Stimulated activated CD4-positive, alpha-beta T cell treated with anti-CD3 and anti-CD28 coated beads, Interleukin-1b, Interleukin-23, amount 100 ng/mL, for 24 hours (primary cell): ENCODE measurements around the gene TES.

Experiments used
- DNase-seq, 4 experiments: peaks; one replicate each; pipeline ENCODE4 v3.0.0-alpha.2; 2020; ENCODE audit warnings: low read depth in 4 of 4, low spot score in 1 of 4

The TES gene

DNA sequence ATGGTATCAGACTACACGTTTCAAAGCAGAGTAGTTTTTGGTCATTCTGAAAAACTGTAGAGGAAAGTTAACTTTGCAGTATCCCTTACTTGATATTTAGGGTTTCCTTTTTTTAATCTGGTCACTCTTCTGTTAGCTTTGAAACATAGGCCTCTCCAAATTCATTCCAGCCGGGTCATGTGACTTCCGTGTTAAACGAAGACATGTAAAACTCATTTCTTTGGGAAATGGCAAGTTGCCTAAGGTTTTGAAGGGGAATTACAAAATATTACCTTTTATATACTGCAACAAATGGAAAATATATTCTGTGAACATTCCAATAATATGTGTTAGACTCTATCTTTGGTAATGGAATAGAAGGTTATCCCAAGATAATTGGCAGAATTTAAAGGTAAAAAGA is 9.5 kb downstream of the TES start:
- no peak for DNase-seq

- DNase-seq = no peak
These were observed 12.2 kb downstream of the TES start for GRCh38 chr7:116222501-116222900.

- DNase-seq = no peak
These were observed 13.2 kb downstream of the TES start for GRCh38 chr7:116223588-116223987.

- DNase-seq = no peak
These were observed 14.3 kb downstream of the TES start for GRCh38 chr7:116224492-116225098.

DNA sequence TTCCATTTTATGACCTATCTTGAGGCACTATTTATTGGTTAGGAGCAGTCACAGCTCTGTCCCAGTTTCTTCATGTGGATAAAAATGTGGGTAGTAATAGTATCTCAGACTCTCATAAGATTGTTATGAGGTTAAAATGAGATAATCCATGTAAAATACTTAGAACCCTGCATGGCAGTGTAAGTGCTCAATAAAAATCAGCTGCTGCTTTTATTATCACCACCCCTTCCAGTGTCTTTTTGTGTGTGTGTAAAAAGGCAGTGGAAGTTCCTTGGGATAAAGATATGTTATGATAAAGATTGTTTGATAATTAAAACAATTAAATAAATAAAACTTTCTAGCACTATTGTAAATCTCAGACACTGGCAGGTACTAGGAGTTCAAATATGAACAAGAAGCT is 15.5 kb downstream of the TES start:
- no peak for DNase-seq

- no peak for DNase-seq
These were observed 16.3 kb downstream of the TES start for GRCh38 chr7:116226664-116227063.

GRCh38 chr7:116227678-116228239 is 17.4 kb downstream of the TES start:
- DNase-seq = no peak

DNA sequence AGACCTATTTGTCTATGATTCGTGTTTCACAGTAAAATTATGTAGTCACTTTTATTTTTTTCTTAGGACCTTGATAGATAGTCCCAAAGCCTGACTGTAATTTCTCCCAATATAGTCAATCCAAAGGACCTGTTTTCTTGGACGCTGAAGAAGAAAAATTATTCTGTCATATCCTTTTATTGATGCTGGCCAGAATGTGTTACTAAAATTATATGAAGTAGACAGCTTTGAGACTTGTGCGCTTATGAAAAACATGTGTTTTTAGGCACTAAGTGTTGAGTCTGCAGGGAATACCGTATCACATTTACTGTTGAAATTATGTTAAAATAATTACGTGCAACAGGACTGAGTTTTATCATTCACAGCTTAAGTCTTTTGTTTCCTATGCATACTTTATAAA is 17.9 kb downstream of the TES start:
- DNase-seq = no peak

DNA sequence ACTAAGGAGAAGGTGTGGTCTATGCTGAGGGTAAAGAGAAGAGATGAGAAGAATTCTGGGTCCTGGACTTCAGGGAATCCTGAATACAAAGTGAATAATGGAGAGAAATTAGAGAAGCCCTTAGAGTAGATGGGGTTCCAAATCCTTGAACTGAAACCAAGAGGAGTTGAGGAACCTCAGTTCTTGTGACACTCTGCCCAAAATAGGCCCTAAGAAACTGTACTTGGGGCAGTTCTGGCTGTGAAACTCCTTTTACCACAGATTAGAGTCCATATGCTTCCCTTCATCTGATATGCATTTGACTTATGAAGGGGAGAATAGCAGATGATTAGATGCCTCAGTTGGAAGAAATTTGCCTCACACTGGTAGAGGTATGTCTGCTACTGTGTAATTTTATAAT is 19.0 kb downstream of the TES start:
- DNase-seq = no peak

- DNase-seq = no peak
These were observed 20.1 kb downstream of the TES start for GRCh38 chr7:116230191-116231005.

GRCh38 chr7:116231543-116231942 is 21.2 kb downstream of the TES start:
- DNase-seq = no peak

- DNase-seq = no peak
These were observed 21.6 kb downstream of the TES start for GRCh38 chr7:116231949-116232348.

DNA sequence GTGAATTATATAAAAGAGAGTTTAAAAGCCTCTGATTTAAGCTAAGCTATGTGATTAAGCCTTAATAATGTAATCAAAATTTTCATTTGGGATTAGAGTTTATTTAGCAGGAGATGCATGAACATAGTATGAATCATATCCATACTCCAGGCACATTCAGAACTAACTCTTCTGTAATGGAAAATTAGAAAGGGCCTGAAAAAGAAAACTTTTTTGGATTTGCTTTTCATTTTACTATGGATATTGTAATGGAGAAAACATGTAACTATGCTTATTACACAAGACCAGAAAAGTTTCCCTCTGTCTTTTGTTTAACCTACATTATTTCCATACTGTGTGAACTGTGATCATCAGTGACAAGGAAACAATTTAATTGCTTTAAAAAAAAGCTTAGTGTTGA is 22.0 kb downstream of the TES start:
- no peak for DNase-seq

GRCh38 chr7:116232920-116233319 is 22.6 kb downstream of the TES start:
- no peak for DNase-seq

- no peak for DNase-seq
These were observed 24.3 kb downstream of the TES start for GRCh38 chr7:116234517-116235200.

GRCh38 chr7:116235380-116235779 is 25.0 kb downstream of the TES start:
- DNase-seq = no peak

GRCh38 chr7:116236020-116236630 is 25.8 kb downstream of the TES start:
- peak in 3 of 4 experiments; percentile 28 to 34 (median 31) for DNase-seq

DNA sequence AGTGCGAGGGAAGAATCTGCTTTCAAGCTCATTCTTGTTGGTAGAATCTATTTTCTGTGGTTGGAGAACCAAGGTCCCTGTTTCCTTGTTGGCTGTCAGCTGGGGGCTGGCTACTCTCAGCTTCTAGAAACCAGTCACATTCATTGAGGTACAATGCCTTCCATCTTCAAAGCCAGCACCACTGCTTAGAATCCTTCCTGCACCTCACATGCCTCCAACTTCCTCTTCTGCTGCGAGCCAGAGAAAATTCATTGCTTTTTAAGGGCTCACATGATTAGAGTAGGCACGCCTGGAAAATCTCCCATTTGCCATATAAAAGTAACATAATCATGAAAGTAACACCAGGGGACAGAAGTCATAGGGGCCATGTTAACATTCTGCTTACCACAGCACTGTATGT is 28.7 kb downstream of the TES start:
- no peak for DNase-seq

- DNase-seq = no peak
These were observed 29.1 kb downstream of the TES start for GRCh38 chr7:116239434-116239833.

GRCh38 chr7:116240024-116240668 is 29.8 kb downstream of the TES start:
- no peak for DNase-seq

GRCh38 chr7:116241291-116241690 is 31.0 kb downstream of the TES start:
- no peak for DNase-seq
